ENCODE data around the gene KIAA0408. TPM values are rescaled to one million over a fixed set of nuclear protein-coding genes. Genes with fewer than 3 reads are reported as not detected.
A peak's percentile ranks its signal among the peaks of the same experiment; 100 is the strongest.

Gene KIAA0408
- total RNA-seq, 1 experiment from 2014 or later, result not detected

GRCh38 chr6:127466416-127466815 is 7.2 kb upstream of the KIAA0408 start:
- Histone ChIP-seq H4K20me1 (ENCODE audit: insufficient read depth) (no peaks in the 10 kb centered on the region), H3K27me3 (ENCODE audit: insufficient read depth, low read depth) (no peaks in the 10 kb centered on the region), H3K36me3 (ENCODE audit: low read depth) (no peaks in the 10 kb centered on the region), H3K4me2 (no peak overlapping the region), H3K27ac (no peak overlapping the region), H3K9me2 (ENCODE audit: insufficient read depth) (no peaks in the 10 kb centered on the region), H3K4me1 (replicated peaks; ENCODE audit: insufficient read depth) (0 out of 2 replicates have a peak, but pooled peaks cover under 1% of the 10 kb centered on the region), H3K9me3 (ENCODE audit: insufficient read depth, low read depth) (no peaks in the 10 kb centered on the region), H3F3A (ENCODE audit: insufficient read depth, low read depth) (no peaks in the 10 kb centered on the region), H3K79me2 (ENCODE audit: low read depth) (no peaks in the 10 kb centered on the region), H2AFZ (no peak overlapping the region), H3K4me3 (no peak overlapping the region)
- no TSS peak for BruUV-seq (replicated peaks)
- intact Hi-C loops (cut with micrococcal nuclease; ENCODE audit: unreplicated experiment), result loop anchor here (5.0 to 10.0 kb wide), 3 partner anchors 51 to 228 kb away; partner anchors contain the start of gene MTCL3
- no peak for DNase-seq
- ChIA-PET POLR2A (ENCODE audit: unreplicated experiment) (no interaction called here), CTCF (interaction anchor here (1.0 to 1.1 kb wide), 3 partner anchors 72 to 167 kb away, joined by 3 to 9 read pairs (median 7); no protein-coding TSS in a partner anchor)
- TF ChIP-seq, protein P1, sequence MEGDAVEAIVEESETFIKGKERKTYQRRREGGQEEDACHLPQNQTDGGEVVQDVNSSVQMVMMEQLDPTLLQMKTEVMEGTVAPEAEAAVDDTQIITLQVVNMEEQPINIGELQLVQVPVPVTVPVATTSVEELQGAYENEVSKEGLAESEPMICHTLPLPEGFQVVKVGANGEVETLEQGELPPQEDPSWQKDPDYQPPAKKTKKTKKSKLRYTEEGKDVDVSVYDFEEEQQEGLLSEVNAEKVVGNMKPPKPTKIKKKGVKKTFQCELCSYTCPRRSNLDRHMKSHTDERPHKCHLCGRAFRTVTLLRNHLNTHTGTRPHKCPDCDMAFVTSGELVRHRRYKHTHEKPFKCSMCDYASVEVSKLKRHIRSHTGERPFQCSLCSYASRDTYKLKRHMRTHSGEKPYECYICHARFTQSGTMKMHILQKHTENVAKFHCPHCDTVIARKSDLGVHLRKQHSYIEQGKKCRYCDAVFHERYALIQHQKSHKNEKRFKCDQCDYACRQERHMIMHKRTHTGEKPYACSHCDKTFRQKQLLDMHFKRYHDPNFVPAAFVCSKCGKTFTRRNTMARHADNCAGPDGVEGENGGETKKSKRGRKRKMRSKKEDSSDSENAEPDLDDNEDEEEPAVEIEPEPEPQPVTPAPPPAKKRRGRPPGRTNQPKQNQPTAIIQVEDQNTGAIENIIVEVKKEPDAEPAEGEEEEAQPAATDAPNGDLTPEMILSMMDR (conservative IDR thresholded peaks at IDR 0.05), result no peak
- no peak for TF ChIP-seq EZH2 (IDR thresholded peaks at IDR 0.05; ENCODE audit: low read depth)

DNA sequence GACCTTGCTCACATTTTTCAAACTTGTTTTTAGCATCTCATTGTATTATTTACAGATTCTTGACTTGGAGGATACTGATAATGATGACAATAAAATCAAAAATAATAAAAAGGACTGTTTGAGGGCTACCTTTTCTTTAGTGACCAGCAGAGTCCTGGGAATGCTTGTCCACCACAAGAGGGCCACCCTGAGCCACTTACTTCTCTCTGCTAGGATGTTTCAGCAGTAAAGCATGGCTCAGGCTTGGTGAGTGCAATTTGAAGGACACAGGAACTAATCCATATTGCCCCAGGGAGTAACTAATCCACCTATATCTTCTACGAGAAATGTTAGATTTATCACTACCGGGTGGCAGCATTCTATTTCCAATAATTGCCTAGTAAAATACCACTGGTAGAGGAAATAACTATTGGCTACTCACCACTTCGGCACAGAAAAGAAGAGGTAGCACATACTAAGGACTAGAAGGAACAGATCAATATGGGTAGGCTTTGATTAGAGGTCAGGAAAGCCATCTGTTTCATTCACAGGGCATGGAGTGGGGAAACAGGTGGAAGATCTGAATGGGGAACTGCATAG is 5.8 kb upstream of the KIAA0408 start:
- BruUV-seq (replicated peaks), result no TSS peak
- Histone ChIP-seq H3K4me2 (no peak overlapping the region), H3K4me1 (replicated peaks; ENCODE audit: insufficient read depth) (no peaks in the 10 kb centered on the region), H2AFZ (no peak overlapping the region), H3K27me3 (ENCODE audit: insufficient read depth, low read depth) (no peaks in the 10 kb centered on the region), H4K20me1 (ENCODE audit: insufficient read depth) (no peaks in the 10 kb centered on the region), H3F3A (ENCODE audit: insufficient read depth, low read depth) (no peaks in the 10 kb centered on the region), H3K27ac (no peak overlapping the region), H3K79me2 (ENCODE audit: low read depth) (no peaks in the 10 kb centered on the region), H3K4me3 (no peak overlapping the region), H3K36me3 (ENCODE audit: low read depth) (no peaks in the 10 kb centered on the region), H3K9me2 (ENCODE audit: insufficient read depth) (no peaks in the 10 kb centered on the region), H3K9me3 (ENCODE audit: insufficient read depth, low read depth) (no peaks in the 10 kb centered on the region)
- intact Hi-C loops (cut with micrococcal nuclease; ENCODE audit: unreplicated experiment), result loop anchor here (1.0 to 10.0 kb wide), 5 partner anchors 52 to 230 kb away; partner anchors contain the start of gene MTCL3
- ChIA-PET CTCF (interaction anchor here (1.1 kb wide), 1 partner anchor 75 kb away, joined by 7 read pairs; no protein-coding TSS in a partner anchor), POLR2A (ENCODE audit: unreplicated experiment) (no interaction called here)
- DNase-seq, result peak; percentile 55 to 59
- no peak for TF ChIP-seq EZH2 (IDR thresholded peaks at IDR 0.05; ENCODE audit: low read depth)
- TF ChIP-seq, protein P1 (conservative IDR thresholded peaks at IDR 0.05), result peak; percentile 96

DNA sequence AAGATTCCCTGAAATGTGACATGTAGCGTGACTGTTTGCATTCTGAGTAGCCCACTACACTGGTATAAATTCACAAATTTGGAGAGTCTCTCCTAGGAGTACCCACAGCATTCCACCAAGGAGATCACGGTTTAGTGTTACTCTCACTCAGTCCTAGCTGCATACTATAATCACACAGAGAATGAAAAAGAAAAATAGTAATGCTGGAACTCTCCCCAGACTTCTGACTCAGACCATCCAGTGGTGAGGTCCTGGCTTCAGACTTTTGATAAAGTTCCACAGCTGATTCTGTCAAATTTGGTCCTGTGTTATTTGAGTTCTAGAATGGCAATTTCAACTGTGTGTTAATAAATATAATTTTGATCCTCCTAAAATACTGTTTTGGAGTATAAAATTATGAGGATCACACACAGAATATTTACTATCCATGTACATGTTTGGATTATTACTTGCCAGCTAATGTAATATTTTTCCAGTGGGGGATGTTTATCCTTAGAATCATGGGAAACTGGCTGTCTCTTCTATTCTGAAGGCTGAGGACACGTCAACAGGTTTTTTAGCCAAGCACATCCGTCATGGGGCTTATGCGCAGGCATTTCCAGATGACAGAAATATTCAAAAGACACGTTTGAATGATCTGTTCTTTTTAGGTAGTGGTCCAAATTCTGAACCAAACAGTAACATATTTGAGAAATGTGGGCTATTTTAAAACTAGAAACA is 5.1 kb upstream of the KIAA0408 start:
- H2AFZ ChIP-seq, result no peak overlapping the region
- H3F3A ChIP-seq (ENCODE audit: insufficient read depth, low read depth), result no peaks in the 10 kb centered on the region
- no peaks in the 10 kb centered on the region for H3K79me2 ChIP-seq (ENCODE audit: low read depth)
- no peak for TF ChIP-seq EZH2 (IDR thresholded peaks at IDR 0.05; ENCODE audit: low read depth)
- TF ChIP-seq, protein P1 (conservative IDR thresholded peaks at IDR 0.05), result no peak
- H3K27ac ChIP-seq, result no peak overlapping the region
- H3K4me1 ChIP-seq (replicated peaks; ENCODE audit: insufficient read depth), result no peaks in the 10 kb centered on the region
- H3K27me3 ChIP-seq (ENCODE audit: insufficient read depth, low read depth), result no peaks in the 10 kb centered on the region
- no peak for DNase-seq
- ChIA-PET POLR2A (ENCODE audit: unreplicated experiment) (interaction anchor here (0.7 kb wide), 1 partner anchor 114 kb away, joined by 11 read pairs; no protein-coding TSS in a partner anchor), CTCF (interaction anchor here (1.1 kb wide), 1 partner anchor 75 kb away, joined by 7 read pairs; no protein-coding TSS in a partner anchor)
- intact Hi-C loops (cut with micrococcal nuclease; ENCODE audit: unreplicated experiment), result loop anchor here (2.0 to 10.0 kb wide), 3 partner anchors 160 to 230 kb away; no protein-coding TSS in a partner anchor
- no TSS peak for BruUV-seq (replicated peaks)
- H3K4me3 ChIP-seq, result no peak overlapping the region
- no peaks in the 10 kb centered on the region for H3K9me3 ChIP-seq (ENCODE audit: insufficient read depth, low read depth)
- H3K4me2 ChIP-seq, result no peak overlapping the region
- H3K36me3 ChIP-seq (ENCODE audit: low read depth), result no peaks in the 10 kb centered on the region
- no peaks in the 10 kb centered on the region for H3K9me2 ChIP-seq (ENCODE audit: insufficient read depth)
- H4K20me1 ChIP-seq (ENCODE audit: insufficient read depth), result no peaks in the 10 kb centered on the region
